K562 (cell line): Measurements from ENCODE around the gene ANXA2.

Experiments
- CHD2 ChIP-seq: IDR thresholded peaks from 2 replicates; pipeline ENCODE4 v1.6.1; 2011; ENCODE audit warnings: low read depth, low read length
- CREB3 ChIP-seq: fragments of 450-650 bp; conservative IDR thresholded peaks from 2 replicates; pipeline ENCODE4 v1.6.1; 2016; ENCODE audit warnings: missing genetic modification characterization, low read depth, mild to moderate bottlenecking, missing compliant biosample characterization, moderate library complexity
- JUN ChIP-seq, 2 experiments: sonication (generic) in 1 of 2; formaldehyde crosslinking in 1 of 2; IDR thresholded peaks; 2 replicates each; pipeline versions ENCODE4 v1.6.1 to v1.8.0; 2012 to 2022; ENCODE audit warnings: borderline replicate concordance in 2 of 2, mild to moderate bottlenecking in 2 of 2, improper control_type of control experiment in 1 of 2, low read depth in 1 of 2, low read length in 1 of 2, missing genetic modification reagents in 1 of 2
- POLR2A ChIP-seq: fragments of 450-650 bp; conservative IDR thresholded peaks from 2 replicates; pipeline ENCODE4 v1.6.1; 2016
- RAD51 ChIP-seq: fragments of 450-650 bp; IDR thresholded peaks from 2 replicates; pipeline ENCODE4 v1.7.1; 2016; ENCODE audit warnings: low read depth, mild to moderate bottlenecking, borderline replicate concordance
- ZNF668 ChIP-seq: fragments of 250-450 bp; sonication (Bioruptor Pico); IDR thresholded peaks from 2 replicates; pipeline ENCODE4 v1.8.0; 2022; ENCODE audit warnings: mild to moderate bottlenecking, inconsistent platforms
- TF ChIP-seq, protein P1 (sequence below), 2 experiments: fragments of 450-650 bp in 1 of 2; sonication (generic) in 1 of 2; formaldehyde crosslinking in 1 of 2; IDR thresholded peaks in 1 of 2; conservative IDR thresholded peaks in 1 of 2; 2 replicates each; pipeline versions ENCODE4 v1.6.1 to v1.8.1; 2016 to 2023; ENCODE audit warnings: mild to moderate bottlenecking in 2 of 2, moderate library complexity in 2 of 2, inconsistent platforms in 1 of 2, missing genetic modification reagents in 1 of 2
- TF ChIP-seq, protein P2 (sequence below), 3 experiments: IDR thresholded peaks in 2 of 3; conservative IDR thresholded peaks in 1 of 3; 2 replicates each; pipeline ENCODE4 v1.5.1; 2011 to 2012; ENCODE audit warnings: low read length in 3 of 3, mild to moderate bottlenecking in 3 of 3, control low read depth in 2 of 3, improper control_type of control experiment in 1 of 3, inconsistent platforms in 1 of 3, low read depth in 1 of 3, mixed read lengths in 1 of 3, moderate library complexity in 1 of 3; ENCODE audit not compliant: insufficient read depth in 2 of 3

DNA sequence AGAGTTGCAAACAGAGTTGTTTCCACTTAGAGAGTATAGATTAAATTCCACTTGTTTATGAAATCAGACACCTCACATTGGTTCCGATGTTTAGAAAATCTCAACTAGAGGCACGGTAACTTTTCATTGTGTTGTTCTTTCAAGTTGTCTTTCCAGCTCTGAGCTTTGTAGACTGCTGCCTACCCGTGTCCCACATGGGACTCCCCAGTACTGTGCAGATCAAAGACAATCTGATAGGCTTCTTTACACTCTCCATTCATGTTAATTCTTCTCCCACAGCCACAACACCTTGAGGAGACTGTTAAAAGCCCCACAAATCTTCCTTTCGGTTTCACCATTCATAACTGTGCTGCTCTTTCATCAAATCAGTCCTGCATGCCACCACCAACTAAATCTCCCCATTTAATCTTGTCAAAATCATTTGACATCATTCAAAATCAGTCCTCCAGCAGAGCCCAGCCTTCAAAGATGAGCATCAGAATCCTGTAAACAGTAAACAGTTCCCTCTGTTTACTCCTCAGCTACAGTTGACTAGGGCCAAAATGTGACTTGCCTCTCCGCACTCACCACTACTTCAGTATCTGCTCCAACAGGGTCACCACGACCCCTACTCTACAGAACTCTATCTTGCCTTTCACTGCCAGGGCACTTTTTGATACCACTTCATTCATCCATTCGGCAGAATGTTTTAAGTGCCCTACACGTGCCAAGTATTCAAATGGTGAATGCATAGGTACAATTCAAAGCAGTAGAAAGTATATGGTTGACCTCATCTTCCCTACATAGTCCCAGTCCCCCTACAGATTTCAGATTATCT, 8.3 kb downstream of the ANXA2 start:
- TF ChIP-seq POLR2A = no peak
- no peak for TF ChIP-seq RAD51
- TF ChIP-seq JUN (IDR thresholded peaks at IDR 0.05; ENCODE audit: borderline replicate concordance, low read depth, low read length) = no peak
- no peak for TF ChIP-seq JUN (CRISPR knock-in tag; IDR thresholded peaks at IDR 0.05; ENCODE audit: borderline replicate concordance)
- TF ChIP-seq, protein P1, sequence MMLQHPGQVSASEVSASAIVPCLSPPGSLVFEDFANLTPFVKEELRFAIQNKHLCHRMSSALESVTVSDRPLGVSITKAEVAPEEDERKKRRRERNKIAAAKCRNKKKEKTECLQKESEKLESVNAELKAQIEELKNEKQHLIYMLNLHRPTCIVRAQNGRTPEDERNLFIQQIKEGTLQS (IDR thresholded peaks at IDR 0.05) = no peak
- TF ChIP-seq, protein P1 (CRISPR knock-in tag; conservative IDR thresholded peaks at IDR 0.05) = no peak
- no peak for TF ChIP-seq CREB3
- TF ChIP-seq ZNF668 = no peak
- TF ChIP-seq CHD2 = no peak
- TF ChIP-seq, protein P2, sequence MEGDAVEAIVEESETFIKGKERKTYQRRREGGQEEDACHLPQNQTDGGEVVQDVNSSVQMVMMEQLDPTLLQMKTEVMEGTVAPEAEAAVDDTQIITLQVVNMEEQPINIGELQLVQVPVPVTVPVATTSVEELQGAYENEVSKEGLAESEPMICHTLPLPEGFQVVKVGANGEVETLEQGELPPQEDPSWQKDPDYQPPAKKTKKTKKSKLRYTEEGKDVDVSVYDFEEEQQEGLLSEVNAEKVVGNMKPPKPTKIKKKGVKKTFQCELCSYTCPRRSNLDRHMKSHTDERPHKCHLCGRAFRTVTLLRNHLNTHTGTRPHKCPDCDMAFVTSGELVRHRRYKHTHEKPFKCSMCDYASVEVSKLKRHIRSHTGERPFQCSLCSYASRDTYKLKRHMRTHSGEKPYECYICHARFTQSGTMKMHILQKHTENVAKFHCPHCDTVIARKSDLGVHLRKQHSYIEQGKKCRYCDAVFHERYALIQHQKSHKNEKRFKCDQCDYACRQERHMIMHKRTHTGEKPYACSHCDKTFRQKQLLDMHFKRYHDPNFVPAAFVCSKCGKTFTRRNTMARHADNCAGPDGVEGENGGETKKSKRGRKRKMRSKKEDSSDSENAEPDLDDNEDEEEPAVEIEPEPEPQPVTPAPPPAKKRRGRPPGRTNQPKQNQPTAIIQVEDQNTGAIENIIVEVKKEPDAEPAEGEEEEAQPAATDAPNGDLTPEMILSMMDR (IDR thresholded peaks at IDR 0.05 in 2 of 3, conservative IDR thresholded peaks at IDR 0.05 in 1 of 3; ENCODE audit: insufficient read depth in 2 of 3, low read depth in 1 of 3, low read length in 3 of 3) = no peak
